Testis (tissue), 3 donors: ENCODE measurements around the gene SLIT3. TPM values are rescaled to one million over a fixed set of nuclear protein-coding genes. Genes with fewer than 3 reads are reported as not detected.

ENCODE experiments used
- DNase-seq: peaks from one replicate; pipeline ENCODE4 v3.0.0-alpha.2; 2019
- H3K27ac ChIP-seq, 2 donors: fragments of 200-600 bp; sonication (generic); one replicate each; pipeline ENCODE4 v1.5.1; 2019
- H3K27me3 ChIP-seq: fragments of 200-600 bp; sonication (generic); one replicate; pipeline ENCODE4 v1.5.1; 2019
- H3K36me3 ChIP-seq: fragments of 200-600 bp; sonication (generic); one replicate; pipeline ENCODE4 v1.5.1; 2017; ENCODE audit warnings: low read depth; ENCODE audit errors: missing control alignments
- H3K4me1 ChIP-seq: fragments of 200-600 bp; sonication (generic); one replicate; pipeline ENCODE4 v1.5.1; 2019
- H3K4me3 ChIP-seq, 2 donors: fragments of 200-600 bp; sonication (generic); one replicate each; pipeline ENCODE4 v1.5.1; 2017 to 2019
- H3K9me3 ChIP-seq: fragments of 200-600 bp; sonication (generic); one replicate; pipeline ENCODE4 v1.5.1; 2017
- POLR2A ChIP-seq: fragments of 450-650 bp; IDR thresholded peaks from one replicate; pipeline ENCODE4 v1.6.1; 2017; ENCODE audit warnings: antibody characterized with exemption, mild to moderate bottlenecking, moderate library complexity
- WGBS, 2 donors: methylation state at CpG; one replicate each; pipeline ENCODE4 v1.1.5; 2018; 5-methylcytosine and 5-hydroxymethylcytosine counted together
- intact Hi-C: fragments of 100-400 bp; cut with DNase I; formaldehyde crosslinking; loops from one replicate; pipeline ENCODE4 v1.15.1; 2023; ENCODE audit warnings: low total_unique reads
- polyA plus RNA-seq: library from polyadenylated mRNA; stranded (reverse); fragments of 350-450 nt; fragmentation: Illumina TruSeq; extraction: RNeasy Lipid Tissue Mini Kit (QIAGEN cat#74804); gene quantifications from one replicate; pipeline ENCODE4 v1.2.3, GENCODE V29; 2014; ENCODE audit warnings: low read depth, low replicate concordance; ENCODE audit not compliant: insufficient read depth
- total RNA-seq, 2 donors: library from RNA; depleted of rRNA; stranded (reverse); fragments of >200 nt; gene quantifications; one replicate each; pipeline ENCODE4 v1.2.3, GENCODE V29; 2016
- TF ChIP-seq, protein P1 (sequence below), 3 experiments: fragments of 450-650 bp in 2 of 3; fragments of 200-600 bp in 1 of 3; sonication (generic) in 1 of 3; IDR thresholded peaks; one replicate each; pipeline ENCODE4 v1.5.1; 2016 to 2019; ENCODE audit warnings: antibody characterized with exemption in 3 of 3, mild to moderate bottlenecking in 2 of 3, moderate library complexity in 1 of 3

Gene SLIT3
- total and polyA plus RNA-seq, 3 donors from 2014 or later, result 4.8 to 23.2 (median 7.8) TPM

DNA sequence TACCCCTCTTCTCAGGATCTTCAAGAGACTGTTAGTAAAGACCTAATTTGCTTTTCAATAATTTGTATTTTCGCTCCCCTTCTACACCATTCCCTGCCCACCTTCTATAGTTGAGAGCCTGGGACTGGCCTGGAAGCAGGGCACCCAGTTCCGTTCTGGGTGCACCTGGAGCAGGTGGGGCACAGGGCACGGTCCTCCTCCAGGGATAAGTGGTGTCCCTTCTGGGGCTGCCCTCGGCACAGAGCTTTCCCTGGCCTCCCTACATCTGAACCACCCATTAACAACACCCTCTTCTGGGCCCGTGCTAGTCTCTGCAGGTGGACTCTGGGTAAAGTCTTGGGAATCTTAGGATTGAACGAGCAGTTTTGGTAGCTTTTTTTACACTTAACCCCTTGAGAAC, 628.9 kb downstream of the SLIT3 start:
- H3K36me3 ChIP-seq, result no peaks in the 10 kb centered on the region
- WGBS, 2 donors, result 74 to 75% methylated on average over 6 of the region's 6 CpGs
- DNase-seq, result no peak
- intact Hi-C loops, result no loop called here
- no peaks in the 10 kb centered on the region for H3K4me1 ChIP-seq
- H3K9me3 ChIP-seq, result no peaks in the 10 kb centered on the region
- H3K27me3 ChIP-seq, result no peaks in the 10 kb centered on the region
- H3K4me3 ChIP-seq, result no peak overlapping the region
- H3K27ac ChIP-seq, result no peak overlapping the region
- TF ChIP-seq, protein P1, sequence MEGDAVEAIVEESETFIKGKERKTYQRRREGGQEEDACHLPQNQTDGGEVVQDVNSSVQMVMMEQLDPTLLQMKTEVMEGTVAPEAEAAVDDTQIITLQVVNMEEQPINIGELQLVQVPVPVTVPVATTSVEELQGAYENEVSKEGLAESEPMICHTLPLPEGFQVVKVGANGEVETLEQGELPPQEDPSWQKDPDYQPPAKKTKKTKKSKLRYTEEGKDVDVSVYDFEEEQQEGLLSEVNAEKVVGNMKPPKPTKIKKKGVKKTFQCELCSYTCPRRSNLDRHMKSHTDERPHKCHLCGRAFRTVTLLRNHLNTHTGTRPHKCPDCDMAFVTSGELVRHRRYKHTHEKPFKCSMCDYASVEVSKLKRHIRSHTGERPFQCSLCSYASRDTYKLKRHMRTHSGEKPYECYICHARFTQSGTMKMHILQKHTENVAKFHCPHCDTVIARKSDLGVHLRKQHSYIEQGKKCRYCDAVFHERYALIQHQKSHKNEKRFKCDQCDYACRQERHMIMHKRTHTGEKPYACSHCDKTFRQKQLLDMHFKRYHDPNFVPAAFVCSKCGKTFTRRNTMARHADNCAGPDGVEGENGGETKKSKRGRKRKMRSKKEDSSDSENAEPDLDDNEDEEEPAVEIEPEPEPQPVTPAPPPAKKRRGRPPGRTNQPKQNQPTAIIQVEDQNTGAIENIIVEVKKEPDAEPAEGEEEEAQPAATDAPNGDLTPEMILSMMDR (IDR thresholded peaks at IDR 0.05), result no peak
- TF ChIP-seq POLR2A, result no peak

GRCh38 chr5:168670881-168671575, 629.9 kb downstream of the SLIT3 start:
- Histone ChIP-seq H3K9me3 (no peaks in the 10 kb centered on the region), H3K27ac (no peak overlapping the region), H3K4me1 (no peaks in the 10 kb centered on the region), H3K36me3 (no peaks in the 10 kb centered on the region), H3K4me3 (no peak overlapping the region), H3K27me3 (no peaks in the 10 kb centered on the region)
- TF ChIP-seq POLR2A, result no peak
- TF ChIP-seq, protein P1 (IDR thresholded peaks at IDR 0.05), result no peak
- intact Hi-C loops, result no loop called here
- WGBS, 2 donors, result 68 to 79% methylated on average over 5 to 22 of the region's 22 CpGs
- no peak for DNase-seq

- no peaks in the 10 kb centered on the region for H3K4me1 ChIP-seq
- no peaks in the 10 kb centered on the region for H3K9me3 ChIP-seq
- no peak for TF ChIP-seq POLR2A
- TF ChIP-seq, protein P1 (IDR thresholded peaks at IDR 0.05), result no peak
- 96 to 98% methylated on average over 4 to 6 of the region's 6 CpGs for WGBS, 2 donors
- no peaks in the 10 kb centered on the region for H3K36me3 ChIP-seq
- intact Hi-C loops, result no loop called here
- H3K4me3 ChIP-seq, result no peak overlapping the region
- no peak overlapping the region for H3K27ac ChIP-seq
- H3K27me3 ChIP-seq, result no peaks in the 10 kb centered on the region
- no peak for DNase-seq
Measured at GRCh38 chr5:168669668-168670378, 631.1 kb downstream of the SLIT3 start.

DNA sequence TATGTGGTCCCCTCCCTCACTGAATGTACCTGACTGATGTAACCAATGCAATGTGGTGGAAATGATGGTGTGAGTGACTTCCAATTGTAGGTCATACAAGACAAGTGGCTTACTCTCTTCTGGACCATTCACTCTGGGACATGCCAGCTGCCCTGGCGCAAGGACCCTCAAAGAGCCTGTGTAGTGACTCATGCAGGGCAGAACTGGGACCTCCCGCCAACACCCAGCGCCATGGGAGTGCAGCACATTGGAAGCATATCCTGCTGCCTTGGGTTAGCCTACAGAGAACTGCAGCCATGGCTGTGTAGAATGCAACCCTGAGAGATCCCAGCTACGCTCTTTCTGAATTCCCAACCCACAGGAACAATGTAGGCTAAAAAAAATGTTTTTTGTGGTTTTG, 631.8 kb downstream of the SLIT3 start:
- no peak overlapping the region for H3K27ac ChIP-seq
- no peaks in the 10 kb centered on the region for H3K4me1 ChIP-seq
- no peaks in the 10 kb centered on the region for H3K36me3 ChIP-seq
- 93 to 95% methylated on average over 4 of the region's 4 CpGs for WGBS, 2 donors
- H3K27me3 ChIP-seq, result no peaks in the 10 kb centered on the region
- intact Hi-C loops, result no loop called here
- DNase-seq, result no peak
- TF ChIP-seq, protein P1 (IDR thresholded peaks at IDR 0.05), result no peak
- TF ChIP-seq POLR2A, result no peak
- no peaks in the 10 kb centered on the region for H3K9me3 ChIP-seq
- H3K4me3 ChIP-seq, result no peak overlapping the region
